ENCODE results near the gene P2RY1. TPM values are rescaled to one million over a fixed set of nuclear protein-coding genes. Genes with fewer than 3 reads are reported as not detected.

Gene P2RY1
- total and polyA plus RNA-seq, 2 experiments from 2014 or later, result 15.2 to 59.8 TPM

- no peak for TF ChIP-seq REST (IDR thresholded peaks at IDR 0.05; ENCODE audit: unreplicated experiment)
- TF ChIP-seq ZNF331 (CRISPR knock-in tag; IDR thresholded peaks at IDR 0.05; ENCODE audit: low read depth), result no peak
- TF ChIP-seq EZH2 (IDR thresholded peaks at IDR 0.05; ENCODE audit: low read depth, unreplicated experiment), result no peak
- no peak for TF ChIP-seq ETS1 (IDR thresholded peaks at IDR 0.05)
- no peak for TF ChIP-seq EZH2phosphoT487 (IDR thresholded peaks at IDR 0.05; ENCODE audit: unreplicated experiment)
- TF ChIP-seq POLR2AphosphoS5 (IDR thresholded peaks at IDR 0.05; ENCODE audit: low read depth), result no peak
- TF ChIP-seq STAT1 (IDR thresholded peaks at IDR 0.05; ENCODE audit: unreplicated experiment), result no peak
- no peak for TF ChIP-seq NANOG (IDR thresholded peaks at IDR 0.05; ENCODE audit: borderline replicate concordance)
- TF ChIP-seq CREB1 (CRISPR knock-in tag; IDR thresholded peaks at IDR 0.05; ENCODE audit: low read depth), result no peak
Observed at GRCh38 chr3:152849996-152850578, 15.2 kb downstream of the P2RY1 start (continued).

- H3K27me3 Mint-ChIP-seq (ENCODE audit: insufficient read depth, low read depth, poor library complexity), result peaks cover 2% of the 10 kb centered on the region
- peaks cover 7% of the 10 kb centered on the region for H3K9me2 ChIP-seq (ENCODE audit: insufficient read depth)
- H3F3A ChIP-seq (replicated peaks; ENCODE audit: low read depth), result no peaks in the 10 kb centered on the region
- H3K9me3 Mint-ChIP-seq, result peaks cover 22% of the 10 kb centered on the region
- DNase-seq (ENCODE audit: low spot score) (no peak), ATAC-seq (no peak)
- H3K27me3 ChIP-seq (ENCODE audit: insufficient read depth), result no peaks in the 10 kb centered on the region
- peaks cover 10% of the 10 kb centered on the region for H3K36me3 Mint-ChIP-seq (ENCODE audit: low read depth)
- H3K27ac Mint-ChIP-seq, result no peak overlapping the region
- H3K4me2 ChIP-seq, result no peak overlapping the region
- no peak overlapping the region for H2AFZ ChIP-seq
- no peaks in the 10 kb centered on the region for H3K79me2 ChIP-seq (replicated peaks; ENCODE audit: insufficient read depth)
- no peaks in the 10 kb centered on the region; the same call in 1 of the 2 replicates for H3K36me3 ChIP-seq (ENCODE audit: insufficient read depth)
- H4K20me1 ChIP-seq (replicated peaks; ENCODE audit: insufficient read depth), result no peaks in the 10 kb centered on the region
- no peak overlapping the region for H3K4me3 ChIP-seq
- TF ChIP-seq CTCF (conservative IDR thresholded peaks at IDR 0.05; ENCODE audit: low read depth in 2 of 2) (no peak), NANOG (IDR thresholded peaks at IDR 0.05; ENCODE audit: borderline replicate concordance) (no peak), EZH2phosphoT487 (IDR thresholded peaks at IDR 0.05; ENCODE audit: unreplicated experiment) (no peak), ETS1 (IDR thresholded peaks at IDR 0.05) (no peak), JUNB (IDR thresholded peaks at IDR 0.05; ENCODE audit: unreplicated experiment) (no peak), EZH2 (IDR thresholded peaks at IDR 0.05; ENCODE audit: low read depth, unreplicated experiment) (no peak), STAT1 (IDR thresholded peaks at IDR 0.05; ENCODE audit: unreplicated experiment) (no peak), POLR2AphosphoS5 (IDR thresholded peaks at IDR 0.05; ENCODE audit: low read depth) (no peak), ZNF331 (CRISPR knock-in tag; IDR thresholded peaks at IDR 0.05; ENCODE audit: low read depth) (no peak)
- no peak overlapping the region for H3K4me3 Mint-ChIP-seq
- no peaks in the 10 kb centered on the region for H3K4me1 ChIP-seq (ENCODE audit: insufficient read depth)
- no peak overlapping the region for H3K27ac ChIP-seq (ENCODE audit: low read depth)
- H3K4me1 Mint-ChIP-seq, result no peaks in the 10 kb centered on the region
Observed at GRCh38 chr3:152853196-152853595, 18.3 kb downstream of the P2RY1 start.

Data from GM23338 (cell line).